Measurements from ENCODE around the gene UBA5.

DNA sequence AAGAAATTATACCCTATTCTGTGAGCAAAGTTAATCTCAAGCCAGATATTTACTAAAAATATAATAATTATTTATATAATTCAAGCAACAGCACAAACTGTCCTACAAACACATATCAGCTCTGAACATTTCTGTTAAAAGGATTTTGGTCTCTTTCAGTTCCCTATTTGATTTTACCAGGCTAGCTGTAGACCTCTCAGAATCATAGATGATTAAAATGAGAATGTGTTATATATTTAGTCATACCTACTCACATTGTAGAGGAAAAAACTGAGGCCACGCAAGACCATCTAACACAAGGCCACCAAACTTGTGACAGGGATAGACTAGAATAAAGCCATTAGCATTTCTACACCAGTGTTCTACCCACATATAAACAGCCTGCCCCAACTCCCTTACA, 34.5 kb upstream of the UBA5 start:
- TF ChIP-seq, protein P1, sequence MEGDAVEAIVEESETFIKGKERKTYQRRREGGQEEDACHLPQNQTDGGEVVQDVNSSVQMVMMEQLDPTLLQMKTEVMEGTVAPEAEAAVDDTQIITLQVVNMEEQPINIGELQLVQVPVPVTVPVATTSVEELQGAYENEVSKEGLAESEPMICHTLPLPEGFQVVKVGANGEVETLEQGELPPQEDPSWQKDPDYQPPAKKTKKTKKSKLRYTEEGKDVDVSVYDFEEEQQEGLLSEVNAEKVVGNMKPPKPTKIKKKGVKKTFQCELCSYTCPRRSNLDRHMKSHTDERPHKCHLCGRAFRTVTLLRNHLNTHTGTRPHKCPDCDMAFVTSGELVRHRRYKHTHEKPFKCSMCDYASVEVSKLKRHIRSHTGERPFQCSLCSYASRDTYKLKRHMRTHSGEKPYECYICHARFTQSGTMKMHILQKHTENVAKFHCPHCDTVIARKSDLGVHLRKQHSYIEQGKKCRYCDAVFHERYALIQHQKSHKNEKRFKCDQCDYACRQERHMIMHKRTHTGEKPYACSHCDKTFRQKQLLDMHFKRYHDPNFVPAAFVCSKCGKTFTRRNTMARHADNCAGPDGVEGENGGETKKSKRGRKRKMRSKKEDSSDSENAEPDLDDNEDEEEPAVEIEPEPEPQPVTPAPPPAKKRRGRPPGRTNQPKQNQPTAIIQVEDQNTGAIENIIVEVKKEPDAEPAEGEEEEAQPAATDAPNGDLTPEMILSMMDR (IDR thresholded peaks at IDR 0.05), result no peak
- no peak for TF ChIP-seq POLR2A (IDR thresholded peaks at IDR 0.05)

Data from Peyer's patch (tissue), 4 donors.